Liver (tissue), 9 donors: ENCODE data around the gene RIMBP2. TPM values are rescaled to one million over a fixed set of nuclear protein-coding genes. Genes with fewer than 3 reads are reported as not detected.

ENCODE experiments used
- DNase-seq: peaks from one replicate; pipeline ENCODE4 v3.0.0-alpha.2; 2017; ENCODE audit warnings: low spot score
- H3K27ac ChIP-seq, 2 donors: one replicate each; pipeline ENCODE4 v1.7.0; 2013; ENCODE audit warnings: inconsistent platforms in 2 of 2, low read length in 2 of 2, control low read depth in 1 of 2, low read depth in 1 of 2, mild to moderate bottlenecking in 1 of 2
- H3K27me3 ChIP-seq, 4 donors: one replicate each; pipeline versions ENCODE4 v1.6.1 to v1.7.0; 2013; ENCODE audit warnings: low read length in 3 of 4, inconsistent platforms in 1 of 4, mild to moderate bottlenecking in 1 of 4, moderate library complexity in 1 of 4; ENCODE audit not compliant: control insufficient read depth in 4 of 4, insufficient read depth in 4 of 4
- H3K36me3 ChIP-seq, 4 donors: one replicate each; pipeline versions ENCODE4 v1.6.1 to v1.7.0; 2013; ENCODE audit warnings: low read length in 3 of 4, mild to moderate bottlenecking in 3 of 4, low read depth in 1 of 4, moderate library complexity in 1 of 4; ENCODE audit not compliant: control insufficient read depth in 4 of 4, insufficient read depth in 3 of 4
- H3K4me1 ChIP-seq, 4 donors: one replicate each; pipeline versions ENCODE4 v1.6.1 to v1.7.0; 2013; ENCODE audit warnings: low read length in 3 of 4, mild to moderate bottlenecking in 3 of 4, moderate library complexity in 1 of 4; ENCODE audit not compliant: control insufficient read depth in 4 of 4, insufficient read depth in 4 of 4
- H3K4me3 ChIP-seq, 3 donors: one replicate each; pipeline versions ENCODE4 v1.6.1 to v1.7.0; 2013; ENCODE audit warnings: low read length in 3 of 3, control low read depth in 1 of 3, low read depth in 1 of 3, mild to moderate bottlenecking in 1 of 3
- H3K9ac ChIP-seq, 2 donors: one replicate each; pipeline ENCODE4 v1.7.0; 2013; ENCODE audit warnings: low read length in 2 of 2, mild to moderate bottlenecking in 2 of 2, moderate library complexity in 2 of 2, control low read depth in 1 of 2, low read depth in 1 of 2
- H3K9me3 ChIP-seq, 4 donors: one replicate each; pipeline versions ENCODE4 v1.6.1 to v1.7.0; 2013; ENCODE audit warnings: low read length in 3 of 4; ENCODE audit not compliant: control insufficient read depth in 4 of 4
- ATF3 ChIP-seq: IDR thresholded peaks from 2 replicates; pipeline ENCODE4 v1.6.1; 2016; ENCODE audit warnings: antibody characterized with exemption
- CTCF ChIP-seq: fragments of 150-350 bp; IDR thresholded peaks from 2 replicates; pipeline ENCODE4 v1.5.1; 2017; ENCODE audit warnings: improper control_type of control experiment, low read depth, low read length; ENCODE audit not compliant: missing input control
- FOXA1 ChIP-seq: IDR thresholded peaks from 2 replicates; pipeline ENCODE4 v1.6.1; 2016; ENCODE audit warnings: antibody characterized with exemption
- HNF4A ChIP-seq, 2 donors: conservative IDR thresholded peaks; 2 replicates each; pipeline ENCODE4 v1.6.1; 2016; ENCODE audit warnings: antibody characterized with exemption in 2 of 2, mild to moderate bottlenecking in 2 of 2
- HNF4G ChIP-seq: IDR thresholded peaks from 2 replicates; pipeline ENCODE4 v1.6.1; 2016; ENCODE audit warnings: antibody characterized with exemption
- JUND ChIP-seq, 2 donors: IDR thresholded peaks; 2 replicates each; pipeline ENCODE4 v1.6.1; 2016; ENCODE audit warnings: antibody characterized with exemption in 2 of 2
- MAX ChIP-seq: IDR thresholded peaks from 2 replicates; pipeline ENCODE4 v1.6.1; 2016; ENCODE audit warnings: antibody characterized with exemption
- NR2F2 ChIP-seq: IDR thresholded peaks from 2 replicates; pipeline ENCODE4 v1.6.1; 2016; ENCODE audit warnings: antibody characterized with exemption
- RAD21 ChIP-seq, 2 donors: IDR thresholded peaks; 2 replicates each; pipeline ENCODE4 v1.6.1; 2016; ENCODE audit warnings: antibody characterized with exemption in 2 of 2, mild to moderate bottlenecking in 2 of 2
- REST ChIP-seq: IDR thresholded peaks from 2 replicates; pipeline ENCODE4 v1.6.1; 2016; ENCODE audit warnings: antibody characterized with exemption, mild to moderate bottlenecking
- SP1 ChIP-seq: IDR thresholded peaks from 2 replicates; pipeline ENCODE4 v1.6.1; 2018; ENCODE audit warnings: antibody characterized with exemption, mild to moderate bottlenecking
- YY1 ChIP-seq: IDR thresholded peaks from 2 replicates; pipeline ENCODE4 v1.6.1; 2016; ENCODE audit warnings: antibody characterized with exemption, mild to moderate bottlenecking
- ZBTB33 ChIP-seq: IDR thresholded peaks from 2 replicates; pipeline ENCODE4 v1.6.1; 2016; ENCODE audit warnings: antibody characterized with exemption
- WGBS: extraction: QIAGEN DNeasy Blood & Tissue Kit; methylation state at CpG from one replicate; pipeline ENCODE4 v1.1.7; 2013; 5-methylcytosine and 5-hydroxymethylcytosine counted together
- polyA plus RNA-seq, 2 donors: library from polyadenylated mRNA; stranded (reverse) in 1 of 2; unstranded in 1 of 2; fragments of 200-250 nt in 1 of 2; fragments of >200 nt in 1 of 2; fragmentation: Nextera tagmentation in 1 of 2; extraction: Ambion mirVana in 1 of 2; gene quantifications; one replicate each; pipeline versions ENCODE4 v1.2.1 to v1.2.3, GENCODE V29; 2013 to 2015
- total RNA-seq, 2 donors: library from RNA; depleted of rRNA; stranded (reverse); fragments of >200 nt; gene quantifications; one replicate each; pipeline ENCODE4 v1.2.3, GENCODE V29; 2014
- donor health status: healthy.
- donor health status: healthy.
- donor health status: healthy.
- donor health status: healthy.
- donor health status: healthy.

RIMBP2 gene
- total and polyA plus RNA-seq, 4 donors = 0.01 to 0.17 (median 0.09) TPM; not detected in 1

GRCh38 chr12:130620756-130621155, 95.3 kb downstream of the RIMBP2 start:
- WGBS = 87% methylated on average over 6 of the region's 6 CpGs
- TF ChIP-seq JUND (IDR thresholded peaks at IDR 0.05) = no peak
- TF ChIP-seq FOXA1 = no peak
- TF ChIP-seq MAX = no peak
- no peak for TF ChIP-seq ATF3
- no peak for TF ChIP-seq CTCF
- TF ChIP-seq REST = no peak
- TF ChIP-seq HNF4G = no peak
- no peak for TF ChIP-seq RAD21 (IDR thresholded peaks at IDR 0.05)
- TF ChIP-seq ZBTB33 = no peak
- H3K4me1 ChIP-seq = no peaks in the 10 kb centered on the region
- H3K9me3 ChIP-seq = peaks cover 4 to 9% (median 6%) of the 10 kb centered on the region in 4 donors
- H3K27ac ChIP-seq = no peak overlapping the region
- H3K36me3 ChIP-seq = no peaks in the 10 kb centered on the region
- H3K27me3 ChIP-seq = no peaks in the 10 kb centered on the region
- no peak for DNase-seq
- no peak overlapping the region for H3K4me3 ChIP-seq
- no peak overlapping the region for H3K9ac ChIP-seq

GRCh38 chr12:130620281-130620680, 95.8 kb downstream of the RIMBP2 start:
- Histone ChIP-seq H3K27me3 (no peaks in the 10 kb centered on the region), H3K36me3 (no peaks in the 10 kb centered on the region), H3K9me3 (peaks cover 4 to 9% (median 6%) of the 10 kb centered on the region in 4 donors), H3K4me3 (no peak overlapping the region), H3K9ac (no peak overlapping the region), H3K27ac (no peak overlapping the region), H3K4me1 (no peaks in the 10 kb centered on the region)
- WGBS = 88% methylated on average over 14 of the region's 14 CpGs
- DNase-seq = no peak
- TF ChIP-seq CTCF = no peak
- TF ChIP-seq NR2F2 = no peak
- TF ChIP-seq HNF4A (conservative IDR thresholded peaks at IDR 0.05) = no peak
- no peak for TF ChIP-seq YY1
- TF ChIP-seq SP1 = no peak
- no peak for TF ChIP-seq ATF3
